Nephron (organoid): ENCODE measurements around the gene HCN2.
A peak's percentile ranks its signal among the peaks of the same experiment; 100 is the strongest.

ENCODE experiments used
- H3K27ac Mint-ChIP-seq, 3 experiments: 2 replicates each; pipeline ENCODE4 v1.8.0; 2020; ENCODE audit warnings: mixed read lengths in 3 of 3, mild to moderate bottlenecking in 2 of 3, moderate library complexity in 1 of 3
- H3K27me3 Mint-ChIP-seq: 2 replicates; pipeline ENCODE4 v1.8.0; 2021; ENCODE audit warnings: low read depth, mild to moderate bottlenecking, moderate library complexity, mixed read lengths
- H3K36me3 Mint-ChIP-seq: 2 replicates; pipeline ENCODE4 v1.8.0; 2020; ENCODE audit warnings: low read depth, mixed read lengths
- H3K4me1 Mint-ChIP-seq: 2 replicates; pipeline ENCODE4 v1.8.0; 2020; ENCODE audit warnings: mixed read lengths
- H3K4me3 Mint-ChIP-seq, 3 experiments: 2 replicates each; pipeline ENCODE4 v1.8.0; 2020; ENCODE audit warnings: mild to moderate bottlenecking in 3 of 3, mixed read lengths in 3 of 3, moderate library complexity in 2 of 3
- H3K9me3 Mint-ChIP-seq: 2 replicates; pipeline ENCODE4 v1.8.0; 2020; ENCODE audit warnings: mixed read lengths
- CTCF ChIP-seq, 3 experiments: fragments of 200-600 bp; sonication (generic); IDR thresholded peaks; one replicate each; pipeline ENCODE4 v1.5.0; 2021; ENCODE audit warnings: antibody characterized with exemption in 3 of 3; ENCODE audit not compliant: unreplicated experiment in 3 of 3

The HCN2 gene

GRCh38 chr19:572743-573518, 16.8 kb upstream of the HCN2 start:
- TF ChIP-seq CTCF (IDR thresholded peaks at IDR 0.05; ENCODE audit: unreplicated experiment in 3 of 3) = no peak
- Mint-ChIP-seq H3K9me3 (peaks cover 4% of the 10 kb centered on the region), H3K36me3 (peaks cover 4% of the 10 kb centered on the region), H3K4me3 (peak overlapping the region; percentile 92 to 93 (median 93)), H3K27me3 (peaks cover 6% of the 10 kb centered on the region), H3K27ac (peak overlapping the region; percentile 80 to 99 (median 95)), H3K4me1 (peaks cover 37% of the 10 kb centered on the region)

GRCh38 chr19:573519-573825, 16.2 kb upstream of the HCN2 start:
- TF ChIP-seq CTCF (IDR thresholded peaks at IDR 0.05; ENCODE audit: unreplicated experiment in 3 of 3) = no peak
- Mint-ChIP-seq H3K4me3 (peak overlapping the region; percentile 91 to 92 (median 91)), H3K4me1 (peaks cover 37% of the 10 kb centered on the region), H3K27me3 (peaks cover 6% of the 10 kb centered on the region), H3K36me3 (peaks cover 4% of the 10 kb centered on the region), H3K27ac (peak overlapping the region; percentile 80 to 94 (median 89)), H3K9me3 (peaks cover 4% of the 10 kb centered on the region)

- Mint-ChIP-seq H3K9me3 (peaks cover 4% of the 10 kb centered on the region), H3K4me3 (peak overlapping the region; percentile 86 to 92 (median 91)), H3K27me3 (peaks cover 2% of the 10 kb centered on the region), H3K27ac (peak overlapping the region; percentile 79 to 96 (median 90)), H3K4me1 (peaks cover 37% of the 10 kb centered on the region), H3K36me3 (peaks cover 4% of the 10 kb centered on the region)
- no peak for TF ChIP-seq CTCF (IDR thresholded peaks at IDR 0.05; ENCODE audit: unreplicated experiment in 3 of 3)
Observed at GRCh38 chr19:574658-575526, 14.8 kb upstream of the HCN2 start.

- Mint-ChIP-seq H3K27ac (peak overlapping the region in 1 of 3 experiments; percentile 72), H3K4me1 (peaks cover 36% of the 10 kb centered on the region), H3K9me3 (peaks cover 4% of the 10 kb centered on the region), H3K4me3 (peak overlapping the region; percentile 34 to 91 (median 54)), H3K36me3 (peaks cover 4% of the 10 kb centered on the region), H3K27me3 (no peaks in the 10 kb centered on the region)
- no peak for TF ChIP-seq CTCF (IDR thresholded peaks at IDR 0.05; ENCODE audit: unreplicated experiment in 3 of 3)
Observed at GRCh38 chr19:575527-576506, 13.9 kb upstream of the HCN2 start.

GRCh38 chr19:576768-577438, 12.8 kb upstream of the HCN2 start:
- Mint-ChIP-seq H3K27me3 (no peaks in the 10 kb centered on the region), H3K36me3 (no peaks in the 10 kb centered on the region), H3K9me3 (no peaks in the 10 kb centered on the region), H3K4me3 (peak overlapping the region; percentile 12 to 53 (median 17)), H3K27ac (no peak overlapping the region), H3K4me1 (peaks cover 28% of the 10 kb centered on the region)
- no peak for TF ChIP-seq CTCF (IDR thresholded peaks at IDR 0.05; ENCODE audit: unreplicated experiment in 3 of 3)
